ENCODE results near the gene MRPL9.

Gene MRPL9

DNA sequence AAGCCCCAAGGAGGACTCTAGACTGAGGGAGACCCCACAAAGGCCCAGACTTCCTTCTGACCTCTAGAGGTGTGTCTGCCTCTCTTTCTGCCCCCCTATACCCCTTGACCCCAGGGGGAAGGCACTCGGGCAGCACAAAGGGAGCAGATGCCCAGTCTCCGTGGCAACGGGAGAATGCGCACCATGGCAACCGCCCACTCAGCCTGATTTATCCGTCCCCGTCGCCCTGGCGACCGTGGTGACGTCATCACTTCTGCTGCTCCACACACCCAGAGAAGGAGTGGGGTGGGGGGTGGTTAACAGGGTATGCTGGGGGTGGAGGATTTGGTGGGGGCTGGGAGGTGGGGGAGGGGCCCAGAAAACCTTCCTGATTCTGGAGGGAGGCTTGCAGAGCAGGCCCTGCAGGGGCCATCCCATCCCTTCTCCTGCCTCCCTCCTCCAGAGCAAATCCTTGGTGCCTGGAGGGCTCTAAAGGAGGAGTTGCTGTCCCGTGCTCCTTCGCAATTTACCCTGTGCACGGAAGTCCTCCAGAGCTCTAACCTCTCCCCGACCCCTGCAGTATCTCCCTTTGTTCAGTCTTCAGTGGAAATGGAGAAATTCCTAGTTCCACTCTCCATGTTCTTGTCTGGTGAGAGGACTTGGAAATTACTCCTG lies 53.0 kb downstream of the MRPL9 start:
- FAIRE-seq = no peak

Data from G401.6 (cell line).